Keratinocyte (primary cell): ENCODE results near the gene SMIM7. TPM values are rescaled to one million over a fixed set of nuclear protein-coding genes. Genes with fewer than 3 reads are reported as not detected.

Source experiments
- DNase-seq: peaks from one replicate; pipeline ENCODE4 v3.0.0-alpha.2; 2011; ENCODE audit warnings: low read depth, missing footprints, low spot score
- FAIRE-seq: peaks from 2 replicates; lab custom pipeline; 2011; peaks lifted over from hg19 to GRCh38; lab: Jason Lieb, UNC
- H2AFZ ChIP-seq: 2 replicates; pipeline ENCODE4 v1.6.0; 2012; ENCODE audit warnings: low read length, control low read depth, inconsistent platforms; ENCODE audit not compliant: control insufficient read depth
- H3K27ac ChIP-seq: 2 replicates; pipeline ENCODE4 v1.5.1; 2011; ENCODE audit warnings: low read length; ENCODE audit not compliant: control insufficient read depth, insufficient read depth
- H3K27me3 ChIP-seq: 3 replicates; pipeline ENCODE4 v1.6.0; 2011; ENCODE audit warnings: low read length; ENCODE audit not compliant: control insufficient read depth, insufficient read depth; ENCODE audit errors: extremely low read depth
- H3K36me3 ChIP-seq, 2 experiments: 2 replicates in 1 of 2; 3 replicates in 1 of 2; pipeline ENCODE4 v1.5.1; 2011; ENCODE audit warnings: low read length in 2 of 2, mild to moderate bottlenecking in 1 of 2; ENCODE audit not compliant: control insufficient read depth in 2 of 2, insufficient read depth in 2 of 2; ENCODE audit errors: extremely low read depth in 1 of 2
- H3K4me1 ChIP-seq: 3 replicates; pipeline ENCODE4 v1.5.1; 2011; ENCODE audit warnings: low read length; ENCODE audit not compliant: control insufficient read depth, insufficient read depth; ENCODE audit errors: extremely low read depth
- H3K4me2 ChIP-seq: 3 replicates; pipeline ENCODE4 v1.6.0; 2011; ENCODE audit warnings: low read depth, low read length; ENCODE audit not compliant: control insufficient read depth, insufficient read depth; ENCODE audit errors: extremely low read depth
- H3K4me3 ChIP-seq, 3 experiments: fragments of 200-600 bp in 1 of 3; sonication (generic) in 1 of 3; 2 replicates in 2 of 3; 3 replicates in 1 of 3; pipeline ENCODE4 v1.5.1; 2011 to 2016; ENCODE audit warnings: low read length in 3 of 3, mild to moderate bottlenecking in 3 of 3, control low read depth in 2 of 3, inconsistent platforms in 1 of 3, low read depth in 1 of 3, mixed read lengths in 1 of 3, mixed run types in 1 of 3, moderate library complexity in 1 of 3; ENCODE audit not compliant: control insufficient read depth in 2 of 3, insufficient read depth in 2 of 3; ENCODE audit errors: extremely low read depth in 1 of 3
- H3K79me2 ChIP-seq: 2 replicates; pipeline ENCODE4 v1.6.0; 2012; ENCODE audit warnings: low read length; ENCODE audit not compliant: control insufficient read depth, insufficient read depth
- H3K9ac ChIP-seq: 3 replicates; pipeline ENCODE4 v1.6.0; 2011; ENCODE audit warnings: low read length; ENCODE audit not compliant: control insufficient read depth, insufficient read depth; ENCODE audit errors: extremely low read depth
- H3K9me1 ChIP-seq: 3 replicates; pipeline ENCODE4 v1.6.0; 2011; ENCODE audit warnings: low read length; ENCODE audit not compliant: control insufficient read depth, insufficient read depth; ENCODE audit errors: extremely low read depth
- H3K9me3 ChIP-seq: 2 replicates; pipeline ENCODE4 v1.5.1; 2012; ENCODE audit warnings: low read depth, low read length; ENCODE audit not compliant: control insufficient read depth
- H4K20me1 ChIP-seq: 3 replicates; pipeline ENCODE4 v1.6.0; 2011; ENCODE audit warnings: low read length; ENCODE audit not compliant: control insufficient read depth, insufficient read depth; ENCODE audit errors: extremely low read depth
- EZH2 ChIP-seq: IDR thresholded peaks from one replicate; pipeline ENCODE4 v1.6.1; 2012; ENCODE audit warnings: inconsistent platforms, mild to moderate bottlenecking, low read length, moderate library complexity
- dilution Hi-C: fragments of 300-500 bp; cut with MboI; formaldehyde crosslinking; loops from one replicate; pipeline ENCODE4 v1.7.0; 2020; ENCODE audit warnings: low sequenced_read_pairs; ENCODE audit not compliant: extremely low pct_ligation_motif_present
- polyA plus RNA-seq, 5 experiments: library from polyadenylated mRNA; depleted of rRNA in 3 of 5; stranded (reverse) in 3 of 5; stranded (forward) in 1 of 5; unstranded in 1 of 5; fragments of >200 nt; gene quantifications; 1 replicate in 1 of 5; 2 replicates in 3 of 5; 3 replicates in 1 of 5; pipeline versions ENCODE4 v1.2.1 to v1.2.3, GENCODE V29; 2011 to 2012; ENCODE audit warnings: missing spikeins in 2 of 5, low read depth in 1 of 5, low replicate concordance in 1 of 5
- TF ChIP-seq, protein P1 (sequence below), 3 experiments: IDR thresholded peaks in 1 of 3; conservative IDR thresholded peaks in 1 of 3; optimal IDR thresholded peaks in 1 of 3; 2 replicates in 2 of 3; 3 replicates in 1 of 3; pipeline versions ENCODE3 to v1.5.1; 2011; ENCODE audit warnings: low read length in 3 of 3, mild to moderate bottlenecking in 3 of 3, moderate library complexity in 2 of 3, control low read depth in 1 of 3, inconsistent platforms in 1 of 3; ENCODE audit not compliant: insufficient read depth in 2 of 3; ENCODE audit errors: extremely low read depth in 1 of 3

Gene SMIM7
- polyA plus RNA-seq, 1 donor (not counting 4 experiments of a cell fraction or from before 2014, with no cell fraction given): 79.1 TPM

DNA sequence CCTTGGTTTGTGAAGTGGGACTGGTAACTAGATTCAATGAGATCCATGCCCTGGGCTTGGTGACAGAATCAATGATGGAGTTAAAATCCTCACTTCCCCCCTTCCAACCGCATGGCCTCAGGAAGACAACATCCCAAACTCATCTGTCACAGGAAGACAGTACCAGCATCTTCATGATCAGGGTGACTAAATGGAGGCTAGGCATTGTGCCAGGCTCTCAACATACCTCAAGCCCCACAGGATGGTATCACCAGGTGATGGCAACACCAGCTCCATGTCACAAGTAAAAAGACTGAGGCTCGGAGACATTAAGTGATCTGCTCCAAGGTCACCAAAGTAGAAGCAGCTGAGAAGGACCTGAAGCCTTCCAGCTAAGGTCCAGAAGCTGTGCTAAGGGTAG is 46.1 kb downstream of the SMIM7 start:
- Histone ChIP-seq H2AFZ (no peak overlapping the region), H3K9ac (no peak overlapping the region), H3K9me3 (no peaks in the 10 kb centered on the region), H3K9me1 (peaks cover 5% of the 10 kb centered on the region), H3K4me2 (no peak overlapping the region), H4K20me1 (peaks cover 36% of the 10 kb centered on the region), H3K27me3 (no peaks in the 10 kb centered on the region), H3K79me2 (peaks cover 96% of the 10 kb centered on the region), H3K4me3 (no peak overlapping the region), H3K27ac (no peak overlapping the region), H3K4me1 (peaks cover 7% of the 10 kb centered on the region), H3K36me3 (peaks cover 0 to 3% of the 10 kb centered on the region in 2 experiments)
- dilution Hi-C loops: no loop called here
- FAIRE-seq: no peak
- no peak for DNase-seq
- TF ChIP-seq EZH2: no peak
- TF ChIP-seq, protein P1, sequence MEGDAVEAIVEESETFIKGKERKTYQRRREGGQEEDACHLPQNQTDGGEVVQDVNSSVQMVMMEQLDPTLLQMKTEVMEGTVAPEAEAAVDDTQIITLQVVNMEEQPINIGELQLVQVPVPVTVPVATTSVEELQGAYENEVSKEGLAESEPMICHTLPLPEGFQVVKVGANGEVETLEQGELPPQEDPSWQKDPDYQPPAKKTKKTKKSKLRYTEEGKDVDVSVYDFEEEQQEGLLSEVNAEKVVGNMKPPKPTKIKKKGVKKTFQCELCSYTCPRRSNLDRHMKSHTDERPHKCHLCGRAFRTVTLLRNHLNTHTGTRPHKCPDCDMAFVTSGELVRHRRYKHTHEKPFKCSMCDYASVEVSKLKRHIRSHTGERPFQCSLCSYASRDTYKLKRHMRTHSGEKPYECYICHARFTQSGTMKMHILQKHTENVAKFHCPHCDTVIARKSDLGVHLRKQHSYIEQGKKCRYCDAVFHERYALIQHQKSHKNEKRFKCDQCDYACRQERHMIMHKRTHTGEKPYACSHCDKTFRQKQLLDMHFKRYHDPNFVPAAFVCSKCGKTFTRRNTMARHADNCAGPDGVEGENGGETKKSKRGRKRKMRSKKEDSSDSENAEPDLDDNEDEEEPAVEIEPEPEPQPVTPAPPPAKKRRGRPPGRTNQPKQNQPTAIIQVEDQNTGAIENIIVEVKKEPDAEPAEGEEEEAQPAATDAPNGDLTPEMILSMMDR (optimal IDR thresholded peaks at IDR 0.05 in 1 of 3, IDR thresholded peaks at IDR 0.05 in 1 of 3, conservative IDR thresholded peaks at IDR 0.05 in 1 of 3; ENCODE audit: extremely low read depth in 1 of 3, insufficient read depth in 2 of 3, low read length in 3 of 3): no peak

DNA sequence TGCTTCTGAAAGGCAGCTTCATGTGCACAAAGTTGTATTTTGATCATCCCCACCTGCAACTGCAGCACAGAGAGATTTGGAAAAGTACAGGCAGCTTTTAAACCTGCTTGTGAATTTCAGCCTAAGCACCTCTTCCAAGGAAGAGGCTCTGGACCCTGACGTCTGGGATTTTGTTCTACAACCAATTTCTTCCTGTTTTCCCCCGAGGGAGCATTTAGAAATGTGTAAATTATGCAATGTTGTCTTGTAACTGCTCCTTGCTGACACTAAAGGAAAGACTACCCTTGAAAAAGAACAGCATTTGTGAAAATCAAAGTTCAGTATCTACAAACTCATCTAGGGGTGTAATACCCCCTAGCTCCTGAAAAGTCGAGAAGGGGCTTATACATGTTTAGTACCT is 47.3 kb downstream of the SMIM7 start:
- dilution Hi-C loops: no loop called here
- Histone ChIP-seq H3K4me1 (peaks cover 7% of the 10 kb centered on the region), H3K27ac (no peak overlapping the region), H4K20me1 (peaks cover 30% of the 10 kb centered on the region), H3K4me2 (no peak overlapping the region), H3K9ac (no peak overlapping the region), H3K4me3 (no peak overlapping the region), H3K27me3 (no peaks in the 10 kb centered on the region), H3K9me3 (no peaks in the 10 kb centered on the region), H3K36me3 (peaks cover 0 to 2% of the 10 kb centered on the region in 2 experiments), H3K9me1 (peaks cover 5% of the 10 kb centered on the region), H2AFZ (no peak overlapping the region), H3K79me2 (peaks cover 92% of the 10 kb centered on the region)
- DNase-seq (no peak), FAIRE-seq (no peak)
- TF ChIP-seq EZH2: no peak
- TF ChIP-seq, protein P1 (optimal IDR thresholded peaks at IDR 0.05 in 1 of 3, IDR thresholded peaks at IDR 0.05 in 1 of 3, conservative IDR thresholded peaks at IDR 0.05 in 1 of 3; ENCODE audit: extremely low read depth in 1 of 3, insufficient read depth in 2 of 3, low read length in 3 of 3): no peak
